ENCODE results near the gene ITM2C.

- TF ChIP-seq CTCF (optimal IDR thresholded peaks at IDR 0.05 in 1 of 3, IDR thresholded peaks at IDR 0.05 in 1 of 3, conservative IDR thresholded peaks at IDR 0.05 in 1 of 3; ENCODE audit: extremely low read depth in 1 of 3, insufficient read depth in 2 of 3, low read length in 3 of 3) (no peak), EZH2 (IDR thresholded peaks at IDR 0.05; ENCODE audit: low read length) (no peak)
Measured at GRCh38 chr2:230879891-230880290, 15.1 kb downstream of the ITM2C start.
